ENCODE measurements around the gene PDXP.

- TF ChIP-seq CTCF (conservative IDR thresholded peaks at IDR 0.05 in 1 of 2, IDR thresholded peaks at IDR 0.05 in 1 of 2; ENCODE audit: extremely low read depth in 1 of 2, insufficient read depth in 1 of 2, low read depth in 1 of 2, low read length in 2 of 2) (no peak), EZH2 (IDR thresholded peaks at IDR 0.05; ENCODE audit: borderline replicate concordance, low read length) (no peak)
Measured at GRCh38 chr22:37678372-37678771, 19.8 kb downstream of the PDXP start.

Measured in mammary epithelial cell (primary cell).